KBM-7 (cell line): ENCODE measurements around the gene HEPHL1.
"Not testable (repeated sequence)": the region's sequence is repeated elsewhere in the genome, so short reads cannot be mapped to it uniquely, and the experiment has no call there.

Source experiments
- DNase-seq: peaks from one replicate; pipeline ENCODE4 v3.0.0-alpha.2; 2015
- in situ Hi-C: fragments of 300-500 bp; cut with MboI; formaldehyde crosslinking; loops from 2 replicates; pipeline ENCODE4 v1.14.3; 2020; ENCODE audit warnings: low sequenced_read_pairs, low pct_unique_long_range_greater_than_20kb, mixed read lengths

Gene HEPHL1

DNA sequence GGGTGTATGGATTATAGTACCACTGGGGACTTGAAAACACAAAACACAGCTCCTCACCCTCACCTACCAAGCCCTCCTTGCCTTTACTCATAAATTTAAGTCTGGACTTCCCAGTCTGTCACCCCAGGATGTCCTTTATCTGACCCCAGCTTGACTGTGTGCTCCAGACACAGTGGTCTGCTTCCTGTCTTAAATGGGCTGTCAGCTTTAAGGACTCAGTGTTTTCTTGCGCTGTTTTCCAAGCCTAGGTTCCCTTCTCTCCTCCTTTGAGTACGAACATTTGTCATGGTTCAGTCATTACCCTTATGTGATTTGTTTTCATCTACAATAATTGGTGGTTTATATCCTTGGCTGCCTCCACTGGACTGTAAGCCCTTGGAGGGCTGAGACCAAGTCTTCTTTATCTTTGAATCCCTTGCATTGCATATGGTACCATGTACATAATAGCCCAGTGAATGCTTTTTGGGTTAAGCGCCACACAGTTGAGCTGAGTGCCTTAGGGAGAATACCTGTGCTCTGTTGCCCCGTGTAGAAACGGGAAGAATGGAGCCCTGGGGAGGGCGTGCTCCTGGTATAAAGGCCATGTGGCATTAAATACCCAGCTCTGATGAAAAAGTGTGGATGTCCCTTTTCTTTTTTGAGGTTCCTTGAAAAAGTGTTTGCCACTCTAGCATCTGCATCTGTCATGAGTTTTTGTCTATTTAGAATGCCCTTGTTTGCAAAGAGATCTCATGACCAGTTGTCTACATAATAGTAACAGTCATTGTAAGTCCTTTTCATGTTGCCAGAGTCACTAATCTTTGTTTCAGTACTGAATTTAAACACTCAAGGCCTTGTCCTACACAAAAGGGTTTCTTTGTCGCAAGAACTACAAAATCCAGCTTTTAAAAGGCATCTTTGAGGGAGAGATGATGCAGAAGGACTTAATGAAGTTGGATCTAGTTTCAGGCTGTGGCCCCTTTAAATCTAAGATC, 121.4 kb downstream of the HEPHL1 start:
- DNase-seq, result no peak
- in situ Hi-C loops, result no loop called here

DNA sequence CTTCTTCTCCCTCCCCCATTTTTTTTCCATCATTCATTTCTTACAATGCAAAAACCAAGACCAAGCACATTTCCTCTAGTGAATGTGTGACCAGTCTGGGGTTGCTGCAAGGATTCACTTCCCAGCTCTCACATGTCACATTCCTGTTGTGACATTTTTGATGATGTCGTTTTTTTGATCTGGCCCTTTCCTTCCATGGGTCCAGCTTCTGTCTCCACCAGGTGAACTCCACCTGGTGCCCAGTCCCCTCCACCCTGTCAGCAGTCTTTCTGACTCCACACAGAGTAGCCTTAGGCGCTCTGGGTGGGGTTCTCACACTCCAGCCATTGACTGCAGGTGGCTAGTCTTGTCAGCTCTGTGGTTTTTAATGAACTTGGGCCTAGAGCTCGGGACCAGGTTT, 123.1 kb downstream of the HEPHL1 start:
- in situ Hi-C loops, result no loop called here
- no peak for DNase-seq

DNA sequence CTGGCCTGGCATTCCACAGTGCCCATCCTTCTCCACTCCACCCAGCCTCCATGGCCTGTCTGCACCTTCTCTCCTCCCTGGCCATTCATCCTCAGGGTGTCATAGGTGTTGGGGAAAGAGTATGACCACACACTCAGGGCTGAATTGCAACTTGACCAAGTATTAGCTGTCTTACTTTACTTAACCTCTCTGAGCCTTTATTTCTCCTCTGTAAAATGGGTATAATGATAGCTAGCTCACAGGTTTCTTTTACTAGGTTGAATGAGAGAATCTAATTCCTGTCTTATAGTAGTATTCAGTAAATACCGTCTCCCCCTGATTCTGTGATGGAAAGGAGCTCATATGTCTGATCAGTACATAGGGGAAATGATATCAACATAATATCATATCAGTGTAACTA, 123.5 kb downstream of the HEPHL1 start:
- in situ Hi-C loops, result no loop called here
- DNase-seq, result no peak

DNA sequence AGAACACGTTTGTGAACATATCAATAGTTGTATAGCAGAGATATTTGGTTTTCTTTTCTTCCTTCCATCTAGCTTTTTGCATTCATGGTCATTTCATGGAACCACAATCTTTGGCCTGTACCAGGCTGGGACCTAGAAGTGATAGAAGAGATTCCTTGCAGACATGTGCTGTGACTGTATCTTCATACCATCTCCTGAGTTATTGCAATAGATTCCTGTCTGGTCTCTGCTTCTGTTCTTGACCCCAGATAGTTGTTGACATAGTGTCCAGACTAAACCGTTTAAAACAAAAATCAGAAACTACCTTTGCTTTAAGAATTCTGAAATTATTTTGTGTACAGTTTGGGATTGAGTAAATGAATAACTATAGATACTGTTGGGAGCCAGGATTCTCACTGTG, 124.3 kb downstream of the HEPHL1 start:
- no peak for DNase-seq
- in situ Hi-C loops, result no loop called here

DNA sequence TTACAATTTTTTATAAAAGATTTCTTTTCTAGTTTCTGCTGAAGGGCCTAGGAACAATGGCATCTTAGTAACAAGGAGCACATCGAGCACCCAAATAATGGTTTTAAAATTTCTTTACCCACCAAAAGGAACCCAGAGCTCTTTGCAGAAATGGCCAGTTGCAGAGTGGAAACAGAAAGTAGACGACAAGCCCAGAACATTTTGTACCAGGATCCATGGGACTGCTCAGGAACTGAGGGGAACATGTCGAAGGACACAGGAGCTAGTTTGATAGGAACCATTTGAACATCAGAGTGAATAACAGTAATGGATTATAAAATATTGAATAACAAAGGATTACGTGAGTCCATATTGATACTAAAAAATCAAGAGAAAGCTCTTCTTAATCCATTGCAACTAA, 124.8 kb downstream of the HEPHL1 start:
- in situ Hi-C loops, result no loop called here
- no peak for DNase-seq

DNA sequence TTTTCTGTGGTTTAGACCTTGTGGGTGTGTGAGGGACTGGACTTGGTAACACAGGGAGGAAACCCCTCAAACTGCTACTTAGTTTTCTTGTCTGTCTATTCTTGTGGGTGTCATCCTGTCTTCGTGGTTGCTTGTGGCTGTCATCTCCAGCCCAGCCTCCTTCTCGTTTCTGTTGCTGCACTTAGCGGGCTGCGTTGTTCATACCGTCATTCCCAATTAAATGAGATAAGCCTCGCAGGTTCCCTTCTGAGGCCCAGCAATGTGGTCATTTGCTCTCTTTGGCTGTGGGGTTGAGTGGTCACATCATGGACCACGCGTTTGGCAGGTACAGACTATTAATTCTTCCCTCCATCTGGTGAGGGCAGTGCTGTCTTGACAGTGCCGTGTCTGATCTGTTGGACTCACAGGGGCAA, 126.3 kb downstream of the HEPHL1 start:
- in situ Hi-C loops, result no loop called here
- DNase-seq, result peak; percentile 40

DNA sequence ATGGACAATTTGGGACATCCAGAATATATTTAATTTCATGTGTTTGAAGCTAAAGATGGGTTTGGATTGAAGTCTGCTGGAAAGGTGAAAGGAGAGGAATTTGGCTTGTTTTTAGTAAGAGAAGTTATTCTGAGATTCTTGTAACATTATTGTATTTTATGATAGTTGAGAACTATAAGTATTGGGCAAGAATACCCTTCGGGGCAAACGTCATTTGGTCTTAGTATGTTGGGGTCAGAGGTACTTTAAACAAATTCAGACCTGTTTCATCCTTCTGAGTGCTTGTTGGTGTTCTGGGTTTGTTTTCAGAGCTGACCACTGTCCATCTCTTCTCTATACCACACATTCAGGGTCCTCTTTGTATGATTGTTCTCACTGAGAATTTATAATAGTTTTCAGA, 127.0 kb downstream of the HEPHL1 start:
- in situ Hi-C loops, result no loop called here
- DNase-seq, result no peak

DNA sequence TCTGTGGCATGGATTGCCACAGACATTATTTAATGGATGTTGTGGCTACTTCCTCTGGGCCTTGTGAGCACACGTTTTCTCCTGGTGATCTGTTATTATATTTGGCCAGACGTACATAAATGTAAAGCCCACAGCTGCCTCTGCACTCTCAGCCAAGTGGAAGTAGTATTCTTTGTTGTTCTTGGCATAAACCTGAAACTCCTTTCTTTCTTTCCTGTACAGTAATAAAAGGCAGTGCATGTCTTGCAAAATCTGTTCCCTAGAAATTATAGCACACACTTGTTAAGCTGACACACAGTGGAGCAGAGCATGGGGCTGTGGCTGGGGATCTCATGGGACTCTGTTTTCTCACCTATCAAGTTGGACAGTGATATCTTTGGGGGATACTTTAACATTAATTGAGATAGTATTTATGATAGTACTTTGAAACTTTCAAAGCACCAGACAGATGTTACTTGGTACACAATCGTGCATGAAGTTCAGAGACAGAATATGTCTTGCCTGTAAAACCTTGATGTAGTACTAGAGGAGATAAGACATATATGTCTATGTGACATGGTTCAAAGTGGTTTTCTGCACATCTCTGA, 128.4 kb downstream of the HEPHL1 start:
- in situ Hi-C loops, result no loop called here
- no peak for DNase-seq

DNA sequence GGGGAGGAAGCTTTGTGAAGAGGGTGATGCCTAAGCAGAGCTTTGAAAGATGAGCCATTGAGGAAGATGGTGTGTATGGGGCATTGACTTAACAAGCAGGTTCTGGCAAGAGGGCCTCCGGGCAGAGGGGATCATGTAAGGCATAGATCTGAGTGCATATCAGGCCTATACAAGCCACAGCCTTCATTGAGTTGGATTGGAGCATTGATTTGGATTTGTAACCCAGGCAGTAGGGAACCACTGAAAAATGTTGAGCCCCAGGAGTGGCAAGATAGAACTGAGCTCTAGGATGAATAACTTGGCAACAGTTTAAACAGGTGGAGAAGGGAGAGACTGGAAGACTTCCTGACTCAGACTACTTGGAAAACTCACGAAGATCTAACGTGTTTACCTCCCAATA, 128.9 kb downstream of the HEPHL1 start:
- in situ Hi-C loops, result no loop called here
- no peak for DNase-seq

DNA sequence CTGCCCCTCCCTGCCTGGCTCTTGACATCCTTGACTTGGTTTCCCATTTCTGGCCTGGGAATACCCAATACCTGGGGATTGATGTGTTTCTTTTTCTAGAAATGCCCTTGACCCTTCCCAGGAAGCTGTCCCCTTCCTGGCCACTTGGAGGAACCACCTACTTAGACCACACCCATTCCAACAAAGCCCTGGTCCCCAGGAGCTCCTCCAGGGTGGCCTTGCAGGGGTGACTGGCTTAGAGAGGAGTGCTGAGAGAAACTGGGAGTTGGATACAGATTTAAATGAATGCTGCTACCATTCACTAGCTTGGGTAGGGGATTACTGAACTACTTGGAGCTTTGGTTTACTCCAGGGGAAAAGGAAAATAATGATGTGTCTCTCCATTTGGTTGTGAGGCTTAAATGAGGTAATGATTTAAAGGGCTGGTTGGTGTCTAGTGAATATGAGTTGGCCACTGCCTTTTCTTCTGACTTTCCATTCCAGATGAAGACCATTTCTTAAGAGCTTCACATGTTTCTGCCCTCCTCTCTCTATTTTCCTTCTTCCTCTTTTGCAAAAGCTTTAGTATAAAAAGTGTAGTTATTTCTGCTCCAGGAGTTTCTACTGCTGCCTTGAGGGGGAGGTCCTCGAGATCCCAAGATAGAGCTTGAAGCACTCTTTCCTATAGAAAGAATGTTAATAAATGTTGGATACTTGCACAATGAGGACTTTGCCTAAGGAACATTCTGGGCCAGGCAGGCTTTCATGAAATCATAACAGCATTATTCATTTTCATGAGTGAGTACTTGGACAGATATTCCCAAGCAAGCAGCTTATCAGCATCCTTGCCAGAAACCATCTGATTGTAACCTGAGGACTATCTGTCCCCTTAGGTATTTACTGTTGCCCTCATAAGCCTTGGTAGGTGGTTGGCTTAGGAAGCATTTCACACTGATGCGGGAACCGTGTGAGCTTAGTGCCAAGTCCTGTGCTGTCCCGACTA, 129.8 kb downstream of the HEPHL1 start:
- in situ Hi-C loops, result no loop called here
- DNase-seq, result no peak

DNA sequence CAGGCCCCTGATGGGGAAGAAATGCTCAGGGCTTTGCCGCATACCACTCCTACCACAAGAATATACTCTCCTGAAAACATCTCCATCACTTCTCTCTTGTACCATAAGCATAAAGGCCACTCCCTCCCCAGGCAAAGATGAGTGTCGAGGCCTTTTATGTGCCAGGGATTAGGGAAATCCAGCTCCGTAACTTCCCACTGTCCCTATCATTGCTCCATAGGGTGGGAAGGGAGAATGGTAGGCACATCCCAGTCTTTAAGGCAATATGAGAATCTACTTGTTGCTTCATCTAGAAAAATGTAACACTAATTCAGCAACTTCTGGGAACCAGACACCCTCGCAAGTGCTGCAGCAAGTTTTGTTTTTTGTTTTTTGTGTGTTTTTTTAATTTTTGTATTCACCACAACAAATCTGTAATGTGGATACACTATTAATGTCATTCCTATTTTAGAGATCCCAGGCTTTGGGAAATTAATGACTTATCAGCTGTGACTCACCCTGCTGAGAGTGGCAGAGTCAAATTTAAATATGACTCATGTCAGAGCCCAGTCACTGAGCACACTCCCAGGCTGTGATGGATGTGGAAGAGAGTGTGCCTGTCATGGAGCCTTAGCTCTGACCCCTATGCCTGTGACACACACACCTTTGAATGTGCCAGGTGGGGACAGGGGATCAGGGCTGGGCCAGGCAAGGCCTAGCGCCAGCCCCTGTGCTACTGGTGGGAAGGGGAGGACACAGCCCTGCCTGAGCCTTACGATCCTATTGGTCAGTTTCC, 130.9 kb downstream of the HEPHL1 start:
- DNase-seq, result no peak
- in situ Hi-C loops, result no loop called here

DNA sequence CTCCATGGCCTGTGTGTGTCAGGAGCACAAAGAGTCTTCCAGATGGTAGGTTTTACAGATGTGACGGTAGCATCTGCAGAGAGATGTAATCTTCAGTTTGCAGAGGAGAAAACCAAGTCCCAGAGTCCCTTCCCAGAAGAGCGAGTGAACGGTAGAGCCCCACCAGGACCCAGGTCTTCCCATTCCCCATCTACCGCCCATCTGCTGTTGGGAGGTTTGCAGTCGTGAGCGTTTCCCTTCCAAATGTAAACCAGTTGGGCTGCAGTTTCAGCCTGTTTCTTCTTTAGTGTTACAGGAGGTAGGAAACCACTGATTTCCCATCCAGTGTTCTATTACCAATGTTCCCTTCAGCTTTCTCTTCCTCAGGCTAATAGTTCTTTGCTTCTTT, 131.5 kb downstream of the HEPHL1 start:
- in situ Hi-C loops, result no loop called here
- no peak for DNase-seq

DNA sequence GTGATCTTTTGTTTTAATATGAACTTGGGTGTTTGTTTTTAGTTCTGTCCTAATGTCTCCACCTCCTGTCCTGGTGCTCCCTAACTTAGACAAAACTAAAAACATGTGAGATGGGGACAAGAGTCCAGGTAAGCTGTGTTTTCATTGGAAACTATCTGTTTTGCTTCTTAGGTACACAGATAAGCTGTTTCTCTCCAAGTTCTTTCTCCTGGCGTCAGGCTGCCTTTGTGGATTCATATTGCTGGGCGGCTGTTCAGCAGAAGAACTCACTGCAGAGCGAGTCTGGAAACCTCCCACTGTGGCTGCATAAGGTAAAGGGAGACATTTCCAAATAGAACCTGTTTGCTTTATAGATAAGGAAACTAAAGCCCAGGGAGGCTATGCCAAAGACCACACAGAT, 132.2 kb downstream of the HEPHL1 start:
- no peak for DNase-seq
- in situ Hi-C loops, result no loop called here

DNA sequence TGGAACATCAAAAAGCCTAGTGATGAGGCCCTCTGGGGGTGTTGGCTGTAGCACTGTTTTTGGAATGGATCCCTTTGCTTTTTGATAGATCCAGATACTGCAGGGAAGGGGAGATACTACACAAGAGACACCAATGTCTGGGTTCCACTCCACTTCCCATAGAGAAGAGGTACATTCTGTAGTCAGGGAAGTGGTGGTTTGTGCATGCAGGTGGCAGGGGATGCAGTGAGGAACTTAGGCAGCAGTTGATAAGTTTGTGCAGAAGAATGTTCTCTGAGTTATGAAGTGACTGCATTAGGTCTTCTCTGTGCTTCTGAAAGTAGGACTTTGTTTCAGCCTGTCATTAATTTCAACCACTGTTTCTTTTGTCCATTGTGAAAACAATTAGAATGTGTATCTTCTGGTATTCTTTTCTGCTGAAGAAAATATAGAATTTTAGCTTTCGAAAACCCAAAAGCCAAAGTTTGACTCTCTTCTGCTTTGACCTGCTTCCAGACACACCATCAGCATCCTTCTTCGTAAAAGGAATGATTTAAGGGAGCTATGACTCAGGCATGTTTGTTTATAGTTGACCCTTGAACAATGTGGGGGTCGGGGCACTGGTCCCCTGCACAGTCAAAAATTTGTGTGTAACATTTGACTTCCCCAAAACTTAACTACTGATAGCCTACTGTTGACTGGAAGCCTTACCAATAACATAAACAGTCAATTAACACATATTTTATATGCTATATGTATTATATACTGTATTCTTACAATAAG, 133.1 kb downstream of the HEPHL1 start:
- in situ Hi-C loops, result no loop called here
- no peak for DNase-seq

DNA sequence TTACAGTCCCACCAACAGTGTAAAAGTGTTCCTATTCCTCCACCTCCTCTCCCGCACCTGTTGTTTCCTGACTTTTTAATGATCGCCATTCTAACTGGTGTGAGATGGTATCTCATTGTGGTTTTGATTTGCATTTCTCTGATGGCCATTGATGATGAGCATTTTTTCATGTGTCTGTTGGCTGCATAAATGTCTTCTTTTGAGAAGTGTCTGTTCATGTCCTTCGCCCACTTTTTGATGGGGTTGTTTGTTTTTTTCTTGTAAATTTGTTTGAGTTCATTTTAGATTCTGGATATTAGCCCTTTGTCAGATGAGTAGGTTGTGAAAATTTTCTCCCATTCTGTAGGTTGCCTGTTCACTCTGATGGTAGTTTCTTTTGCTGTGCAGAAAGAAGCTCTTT, 136.2 kb downstream of the HEPHL1 start:
- DNase-seq, in situ Hi-C loops: not testable (repeated sequence)
